GM19351 (cell line): ENCODE data around the gene MYO10.
"Not testable (repeated sequence)": the region's sequence is repeated elsewhere in the genome, so short reads cannot be mapped to it uniquely, and the experiment has no call there.

ENCODE experiments used
- ATAC-seq: cut with Tn5 transposase; IDR thresholded peaks from one replicate; pipeline ENCODE4 v1.9.1; 2021; ENCODE audit warnings: mild to moderate bottlenecking, moderate library complexity; ENCODE audit not compliant: unreplicated experiment

Gene MYO10

DNA sequence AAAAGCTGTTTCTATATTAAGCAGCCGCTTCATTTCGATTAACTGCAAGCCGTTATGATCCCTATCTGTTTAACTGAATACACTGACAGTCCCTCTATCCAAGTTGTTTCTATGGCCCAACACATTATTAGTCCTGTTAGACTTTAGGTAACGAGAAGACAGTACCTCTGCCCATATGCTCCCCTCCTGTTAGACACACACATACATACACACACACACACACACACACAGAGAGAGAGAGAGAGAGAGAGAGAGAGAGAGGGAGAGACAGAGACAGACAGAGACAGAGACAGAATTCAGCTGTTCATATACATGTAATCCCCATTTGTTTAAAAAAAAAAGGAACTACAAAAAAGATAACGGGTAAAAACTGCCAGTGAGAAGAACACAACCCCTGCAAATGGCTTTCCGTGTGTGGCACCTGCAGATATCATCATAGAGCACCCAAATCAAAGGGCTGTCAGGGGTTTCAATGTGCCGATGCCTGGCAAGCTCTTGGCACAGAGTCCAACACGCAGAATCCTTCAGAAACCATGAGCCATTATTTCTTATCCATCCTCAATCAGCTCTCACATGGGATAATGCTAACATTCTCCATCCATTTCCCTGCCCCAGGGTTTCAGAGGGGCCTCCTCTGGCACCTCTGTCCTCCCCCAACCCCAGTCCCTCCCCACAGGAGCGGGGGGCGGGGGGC lies 144.0 kb downstream of the MYO10 start:
- ATAC-seq = no peak

DNA sequence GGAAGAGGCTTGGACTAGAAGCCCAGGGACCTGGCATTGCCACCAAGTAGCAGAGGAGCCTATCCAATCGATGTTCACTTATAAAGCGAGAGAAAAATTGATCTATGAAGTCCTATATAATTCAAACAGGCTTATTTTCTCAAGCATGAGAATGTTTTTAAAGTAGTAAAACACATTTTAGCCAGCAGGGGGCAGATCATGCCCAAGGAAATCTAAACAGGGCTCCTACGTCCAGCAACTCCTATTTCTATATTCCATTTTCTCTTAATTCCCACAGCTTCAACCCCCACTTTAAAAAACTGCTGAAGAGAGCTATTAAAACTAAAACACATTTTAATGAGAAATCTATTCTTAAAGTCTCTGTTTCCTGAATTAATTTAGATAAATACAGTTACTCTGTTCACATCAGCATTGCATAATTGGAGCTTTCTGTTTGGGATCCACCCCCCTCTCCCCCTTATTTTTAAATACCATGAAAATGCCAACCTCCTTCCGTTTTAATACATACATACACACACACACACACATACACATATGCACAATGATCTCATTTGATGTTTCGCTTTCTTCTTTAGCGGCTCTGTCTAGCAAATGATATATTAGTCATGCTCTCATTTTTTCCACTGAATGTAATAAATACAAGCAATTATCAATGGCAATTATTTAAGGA lies 144.9 kb downstream of the MYO10 start:
- ATAC-seq = peak; percentile 67

DNA sequence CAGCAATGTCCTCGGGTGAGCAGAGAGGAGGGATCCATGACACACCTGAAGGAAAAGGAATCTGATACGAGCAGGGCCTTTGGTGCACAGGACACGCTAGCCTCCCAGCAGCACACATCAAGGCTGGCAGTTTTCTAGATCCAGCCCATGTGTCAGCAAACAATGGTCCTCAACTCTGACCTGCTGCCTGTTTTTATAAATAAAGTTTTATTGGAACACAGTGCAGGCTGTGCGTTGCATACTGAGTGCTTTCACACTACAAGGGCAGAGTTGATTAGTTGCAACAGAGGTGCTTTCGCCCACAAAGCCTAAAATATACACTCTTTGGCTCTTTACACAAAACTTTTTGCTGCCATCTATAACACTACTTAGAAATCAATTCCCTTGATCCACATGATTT lies 147.1 kb downstream of the MYO10 start:
- no peak for ATAC-seq

DNA sequence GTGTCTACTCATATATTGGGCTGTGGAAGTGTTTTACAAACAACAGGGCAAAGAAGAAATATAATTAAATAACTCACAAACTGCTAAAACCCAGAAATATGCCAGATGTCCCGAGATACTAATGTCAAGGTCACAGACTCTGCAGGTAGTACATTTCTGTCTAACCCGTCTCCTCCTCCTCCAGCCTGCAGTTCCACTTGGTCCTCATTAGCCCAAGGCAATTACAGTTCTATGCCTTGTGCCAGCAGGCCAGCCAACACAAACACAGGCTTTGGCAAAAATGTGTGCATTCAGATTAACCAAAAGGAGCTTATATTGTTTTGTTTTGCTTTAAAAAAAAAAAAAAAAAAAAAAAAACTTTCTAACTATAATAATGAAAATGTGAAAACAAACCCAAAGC lies 148.8 kb downstream of the MYO10 start:
- no peak for ATAC-seq

DNA sequence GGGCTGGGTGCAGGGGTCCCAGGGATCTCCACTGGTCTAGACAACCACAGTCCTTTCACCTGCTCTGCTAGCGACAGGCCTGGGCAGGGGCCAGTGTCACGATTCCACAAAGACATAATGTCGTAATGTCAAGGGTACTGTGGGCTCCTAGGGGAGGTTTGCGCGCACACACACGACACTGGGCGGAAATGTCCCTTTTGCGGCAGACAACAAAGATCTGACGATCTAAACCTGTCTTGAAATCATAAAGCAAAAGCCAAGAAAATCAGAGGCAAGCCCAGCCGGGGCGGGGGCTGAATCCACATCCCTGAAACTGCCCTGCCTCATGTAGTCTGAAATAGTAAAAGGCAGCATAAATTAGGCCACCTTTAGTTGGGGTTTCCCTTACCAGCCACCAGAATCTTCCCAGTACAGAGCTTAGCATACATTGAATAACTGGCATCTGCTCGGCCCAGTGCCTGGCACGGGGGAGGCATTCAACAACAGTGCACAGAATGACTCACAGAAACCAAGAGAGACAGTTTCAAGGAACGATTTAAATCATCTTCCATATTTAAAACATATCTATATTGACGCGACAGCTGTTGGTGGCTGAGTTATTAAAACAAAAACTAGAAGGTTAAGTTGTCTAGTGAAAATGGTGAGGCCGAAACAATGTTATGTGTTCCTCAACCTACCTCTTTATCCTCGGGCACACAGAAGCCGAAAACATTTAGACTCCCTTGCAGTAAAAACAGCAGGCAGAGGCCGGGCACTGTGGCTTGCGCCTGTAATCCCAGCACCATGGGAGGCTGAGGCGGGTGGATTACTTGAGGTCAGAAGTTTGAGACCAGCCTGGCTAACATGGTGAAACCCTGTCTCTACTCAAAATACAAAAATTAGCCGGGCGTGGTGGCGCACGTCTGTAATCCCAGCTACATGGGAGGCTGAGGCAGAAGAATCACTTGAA lies 151.0 kb downstream of the MYO10 start:
- ATAC-seq = peak; percentile 85

DNA sequence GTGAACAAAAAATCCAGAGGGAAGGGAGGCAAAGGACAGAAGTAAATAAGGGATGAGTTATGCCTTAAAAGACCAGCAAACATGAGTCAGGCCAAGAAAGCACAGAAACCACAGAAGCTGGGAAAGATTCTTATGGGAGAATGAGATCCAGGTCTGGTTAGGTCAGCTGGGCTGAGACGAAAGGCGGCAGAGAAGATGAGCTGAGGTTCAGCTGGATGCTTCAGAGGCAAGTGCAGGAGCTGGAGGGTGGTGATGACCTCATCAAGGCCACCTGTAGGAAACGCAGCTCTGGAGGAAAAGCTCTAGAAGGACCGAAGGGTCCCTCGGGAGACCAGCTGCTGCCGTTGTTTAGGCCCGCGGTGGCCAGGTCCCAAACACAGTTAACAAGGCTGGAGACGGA lies 152.0 kb downstream of the MYO10 start:
- ATAC-seq = no peak

DNA sequence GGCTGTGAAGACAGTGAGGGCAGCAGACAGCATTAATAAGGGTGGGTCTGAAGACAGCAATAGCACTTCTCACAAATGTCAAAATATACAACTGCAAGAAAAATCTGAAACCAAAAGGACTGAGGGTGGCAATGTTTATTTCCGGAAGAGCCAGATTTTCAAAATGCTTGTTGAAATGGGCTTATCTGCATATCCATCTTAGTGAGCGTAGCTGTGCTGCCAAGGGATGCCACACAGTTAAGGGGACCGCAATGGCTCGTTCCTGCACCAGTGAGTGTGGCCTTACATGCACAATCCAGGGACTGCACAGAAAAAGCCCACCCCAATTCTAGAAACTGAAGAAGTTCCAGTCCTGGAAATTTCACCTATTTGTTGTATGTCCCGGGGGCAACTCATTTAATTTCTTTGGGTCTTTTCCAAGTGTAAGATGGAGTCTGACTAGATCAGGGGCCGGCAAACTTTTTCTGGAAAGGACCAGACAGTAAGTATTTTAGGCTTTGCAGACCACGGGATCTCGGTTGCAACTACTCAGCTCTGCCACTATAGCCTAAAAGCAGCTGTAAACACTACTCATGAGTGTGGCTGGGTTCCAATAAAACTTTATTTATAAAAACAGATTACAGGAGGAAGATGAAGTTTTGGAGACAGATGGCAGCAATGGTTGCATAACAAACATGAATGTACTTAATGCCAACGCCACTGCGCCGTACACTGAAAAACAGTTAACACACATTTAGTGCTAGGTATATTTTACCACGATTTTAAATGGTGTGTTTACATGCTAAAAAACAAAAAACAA lies 154.1 kb downstream of the MYO10 start:
- no peak for ATAC-seq

DNA sequence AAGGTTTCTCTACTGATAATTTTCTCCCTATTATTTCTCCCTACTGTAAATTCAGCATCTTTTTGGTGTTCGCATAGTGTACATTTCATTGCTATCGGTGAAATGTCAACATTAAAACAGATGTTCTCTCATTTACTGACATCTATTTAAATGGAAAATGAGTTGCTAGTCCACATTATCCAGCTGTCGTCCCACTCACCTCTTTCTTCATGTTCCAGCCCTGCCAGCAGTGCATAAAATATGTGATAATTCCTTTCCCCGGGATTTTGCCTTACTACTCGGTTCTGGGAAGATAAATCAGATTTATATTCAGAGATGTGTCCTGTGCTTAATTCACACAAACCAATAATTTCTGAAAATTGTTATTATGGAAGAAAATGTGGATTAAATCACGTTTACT lies 155.8 kb downstream of the MYO10 start:
- ATAC-seq = no peak

DNA sequence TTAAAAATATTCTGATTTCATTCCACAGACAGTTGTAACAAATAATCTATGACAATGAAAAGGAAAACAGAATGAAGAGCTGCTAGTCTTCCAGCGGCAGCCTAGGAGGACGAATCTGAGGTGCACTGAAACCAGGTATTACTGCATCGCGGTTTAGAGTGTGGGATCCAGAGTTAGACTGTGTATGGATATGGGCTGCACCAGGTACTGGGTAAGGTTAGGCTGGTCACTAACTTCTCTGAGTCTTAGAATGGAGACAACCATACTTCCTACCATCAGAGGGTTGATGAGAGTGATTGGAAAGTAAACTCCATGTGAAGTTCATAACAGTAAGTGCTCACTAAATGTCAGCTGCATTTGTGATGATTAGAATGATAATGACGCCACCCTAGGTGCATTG lies 158.7 kb downstream of the MYO10 start:
- ATAC-seq = no peak

DNA sequence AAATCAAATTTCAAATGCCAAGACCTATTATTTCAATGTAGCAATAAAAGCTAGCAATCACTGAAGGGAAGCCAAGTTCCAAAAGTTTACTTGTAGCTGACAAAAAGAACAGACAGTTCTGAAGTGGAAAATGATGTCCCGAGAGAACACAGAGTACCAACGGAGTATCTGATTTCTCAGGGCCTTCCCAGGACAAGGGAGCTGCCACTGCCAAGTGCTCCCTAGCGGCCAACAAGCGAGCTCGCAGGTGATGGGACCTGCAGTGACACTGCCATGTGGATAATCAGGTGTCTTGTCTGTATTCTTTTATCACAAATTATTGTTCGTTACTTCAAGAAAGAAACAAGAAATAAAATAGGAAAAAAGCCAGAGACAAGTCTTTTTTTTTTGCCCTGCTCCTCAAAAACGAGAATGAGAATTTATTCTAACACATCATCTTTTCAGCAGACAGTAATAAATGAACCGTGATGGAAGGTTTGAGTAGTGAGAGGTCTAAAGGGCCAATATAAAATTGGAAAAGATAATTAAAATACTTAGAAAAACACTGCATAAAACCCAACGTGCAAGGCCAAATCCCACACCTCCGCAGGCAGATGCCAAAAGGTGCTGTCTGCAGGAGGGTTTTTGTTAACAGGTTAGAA lies 159.4 kb downstream of the MYO10 start:
- ATAC-seq = no peak

DNA sequence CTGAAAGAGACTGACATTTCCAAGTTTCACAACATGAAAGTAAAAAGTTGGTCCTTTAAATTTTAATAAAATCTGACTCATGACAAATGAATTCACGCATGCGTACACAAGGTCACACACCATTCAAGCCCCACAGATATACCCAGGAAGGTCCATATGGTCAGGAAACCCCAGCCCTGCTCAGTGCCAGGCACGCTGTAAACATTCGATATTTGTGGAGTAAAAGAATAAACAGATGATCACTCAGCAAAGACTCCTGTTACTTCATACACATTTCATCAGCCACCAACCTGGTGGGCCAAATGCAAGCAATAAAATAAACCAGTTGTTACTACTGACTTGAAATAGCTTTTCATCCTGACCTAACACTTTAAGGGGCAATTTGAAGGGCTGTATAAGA lies 161.3 kb downstream of the MYO10 start:
- no peak for ATAC-seq

DNA sequence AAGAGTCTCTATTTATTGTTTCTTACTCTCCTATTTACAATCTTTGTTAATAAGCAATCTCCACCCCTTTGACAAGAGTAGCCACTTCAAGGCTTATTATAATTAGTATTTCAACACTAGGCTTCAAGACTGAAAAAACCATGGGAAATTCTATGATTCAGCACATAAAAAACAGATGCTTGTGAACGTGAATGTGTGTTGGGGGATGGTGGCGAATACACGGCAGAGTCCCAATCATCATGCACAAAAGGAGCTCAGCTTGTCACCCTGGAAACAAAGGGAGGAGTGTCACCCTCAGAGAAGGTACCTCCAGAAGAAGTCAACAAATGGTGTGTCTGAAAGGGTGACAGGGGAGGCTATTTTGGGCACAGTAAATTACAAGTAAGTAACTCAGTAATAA lies 162.1 kb downstream of the MYO10 start:
- no peak for ATAC-seq

DNA sequence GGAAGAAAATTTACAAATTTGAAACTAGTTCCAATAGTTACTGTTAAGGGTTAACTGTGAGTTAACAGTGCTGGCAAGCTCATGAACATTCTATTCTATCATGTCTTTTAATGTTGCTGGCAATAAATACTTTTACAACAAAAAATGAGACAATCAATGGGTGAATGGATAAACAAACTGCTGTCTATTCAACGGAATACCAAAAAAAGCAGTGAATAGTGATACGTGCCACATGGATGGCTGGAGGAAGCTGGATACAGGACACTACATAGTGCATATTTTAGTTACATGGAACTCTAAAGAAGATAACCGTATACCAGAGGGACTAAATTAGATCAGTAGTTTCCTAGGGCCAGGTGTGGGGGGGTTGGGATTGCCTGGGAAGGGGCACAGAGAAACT lies 163.5 kb downstream of the MYO10 start:
- no peak for ATAC-seq

DNA sequence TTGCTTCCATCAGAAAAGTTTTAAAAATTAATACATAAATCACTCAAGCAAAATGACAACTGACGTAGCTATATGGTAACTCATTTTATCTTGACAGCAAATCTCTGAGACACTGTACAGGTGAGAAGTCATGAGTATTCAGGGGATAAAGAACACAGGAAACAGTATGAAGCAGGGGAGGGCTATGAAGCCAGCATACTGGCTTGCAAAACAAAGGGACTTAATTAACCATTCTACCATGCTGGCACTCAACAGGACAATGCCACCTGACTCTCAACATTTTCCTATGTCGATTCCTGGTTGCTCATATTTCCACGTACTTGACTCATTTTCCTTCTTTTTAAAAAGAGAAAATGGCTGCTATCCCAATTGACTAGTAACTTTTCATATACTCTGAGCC lies 167.9 kb downstream of the MYO10 start:
- ATAC-seq = no peak

DNA sequence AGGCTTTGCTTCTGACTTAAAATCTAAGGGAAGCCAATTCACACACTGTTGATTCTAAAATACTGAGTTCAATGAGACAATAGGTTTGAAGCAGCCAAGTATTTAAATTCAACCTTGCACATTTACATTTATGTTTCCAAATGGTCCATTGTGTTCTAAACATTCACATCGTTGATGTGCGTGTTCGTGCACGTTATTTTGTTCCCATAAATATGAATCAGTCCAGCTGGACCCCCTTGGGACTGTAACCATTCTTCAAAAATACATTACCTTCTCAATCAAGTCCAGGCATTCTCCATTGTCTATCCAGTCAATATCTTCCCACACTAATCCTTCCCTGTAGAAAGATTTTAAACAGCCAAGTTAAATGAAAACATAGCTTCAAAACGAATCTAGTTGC lies 172.9 kb downstream of the MYO10 start:
- ATAC-seq = no peak

DNA sequence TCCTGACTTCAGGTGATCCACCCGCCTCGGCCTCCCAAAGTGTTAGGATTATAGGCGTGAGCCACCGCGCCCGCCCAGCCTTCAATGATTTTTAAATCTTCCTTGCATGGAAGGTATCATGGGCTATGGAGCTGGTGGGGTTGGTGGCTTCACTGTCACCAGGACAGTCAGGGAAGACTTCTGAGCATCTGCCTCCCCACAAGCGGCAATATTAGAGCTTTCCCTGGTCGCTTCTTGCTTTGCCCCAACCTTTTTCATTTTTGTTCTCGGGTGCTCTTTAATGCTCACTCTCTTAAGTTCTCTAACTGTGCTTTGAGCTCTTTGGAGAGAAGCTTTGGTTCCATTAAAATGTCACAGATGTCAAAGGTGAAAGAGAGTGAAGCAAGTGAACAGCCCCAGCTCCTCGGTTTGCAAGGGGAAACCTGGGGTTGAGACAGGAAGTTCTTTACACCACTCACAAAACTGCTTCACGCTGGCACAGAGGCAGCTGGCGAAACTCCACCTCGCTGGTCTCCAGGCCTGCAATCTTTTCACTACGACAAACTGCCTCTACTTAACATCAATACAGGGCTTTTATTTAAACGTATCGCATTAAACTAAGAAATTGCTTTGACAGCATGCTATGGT lies 176.8 kb downstream of the MYO10 start:
- ATAC-seq = no peak

DNA sequence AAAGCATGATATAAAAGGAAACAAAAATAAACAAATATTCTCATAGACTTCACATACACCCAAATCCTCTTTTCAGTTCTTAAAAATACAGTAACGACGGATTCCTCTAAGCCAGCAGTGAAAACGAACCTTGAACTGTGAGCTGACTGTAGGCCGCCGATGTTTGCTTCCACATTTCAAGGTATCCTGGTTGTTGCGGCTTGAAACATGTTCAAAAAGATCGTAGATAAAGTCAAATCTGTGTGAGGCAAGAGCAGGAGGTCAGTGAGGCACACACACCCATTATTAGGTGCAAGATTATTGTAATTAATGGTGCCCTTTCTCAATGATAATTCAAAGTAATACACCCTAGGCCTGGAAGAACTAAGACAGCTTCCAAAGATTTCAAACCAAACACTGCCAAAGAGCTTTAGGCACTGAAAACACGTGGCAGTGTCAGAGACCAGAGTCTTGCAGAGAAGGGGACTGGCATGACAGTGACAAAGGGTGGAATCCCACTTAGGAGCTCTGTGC lies 178.0 kb downstream of the MYO10 start:
- no peak for ATAC-seq

DNA sequence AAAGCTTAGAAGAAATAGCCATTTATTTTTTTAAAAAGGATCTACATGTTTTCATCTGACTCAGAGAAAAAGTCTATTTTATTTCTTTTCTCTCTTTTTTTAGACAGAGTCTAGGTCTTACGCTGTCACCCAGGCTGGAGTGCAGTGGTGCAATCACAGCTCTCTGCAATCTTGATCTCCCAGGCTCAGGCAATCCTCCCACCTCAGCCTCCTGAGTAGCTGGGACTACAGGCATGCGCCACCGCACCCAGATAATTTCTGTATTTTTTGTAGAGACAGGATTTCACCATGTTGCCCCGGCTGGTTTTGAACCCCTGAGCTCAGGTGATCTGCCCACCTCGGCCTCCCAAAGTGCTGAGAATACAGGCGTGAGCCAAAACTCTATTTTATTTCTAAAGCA lies 178.5 kb downstream of the MYO10 start:
- not testable (repeated sequence) for ATAC-seq

DNA sequence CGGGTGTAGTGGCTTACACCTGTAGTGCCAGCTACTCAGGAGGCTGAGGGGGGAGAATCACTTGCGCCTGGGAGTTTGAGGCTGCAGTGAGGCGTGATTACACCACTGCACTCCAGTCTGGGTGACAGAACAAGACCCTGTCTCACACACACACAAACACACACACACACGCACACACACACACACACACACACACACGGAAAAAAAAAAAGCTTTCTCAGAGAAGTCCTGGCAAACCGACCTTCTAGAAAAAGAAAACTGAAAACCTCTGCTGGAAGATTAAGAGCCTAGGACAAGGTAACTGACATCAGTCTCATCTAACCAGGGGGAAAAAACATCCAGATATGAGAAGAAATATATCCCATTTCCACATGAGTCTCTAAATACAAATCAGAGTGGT lies 178.9 kb downstream of the MYO10 start:
- ATAC-seq = no peak

DNA sequence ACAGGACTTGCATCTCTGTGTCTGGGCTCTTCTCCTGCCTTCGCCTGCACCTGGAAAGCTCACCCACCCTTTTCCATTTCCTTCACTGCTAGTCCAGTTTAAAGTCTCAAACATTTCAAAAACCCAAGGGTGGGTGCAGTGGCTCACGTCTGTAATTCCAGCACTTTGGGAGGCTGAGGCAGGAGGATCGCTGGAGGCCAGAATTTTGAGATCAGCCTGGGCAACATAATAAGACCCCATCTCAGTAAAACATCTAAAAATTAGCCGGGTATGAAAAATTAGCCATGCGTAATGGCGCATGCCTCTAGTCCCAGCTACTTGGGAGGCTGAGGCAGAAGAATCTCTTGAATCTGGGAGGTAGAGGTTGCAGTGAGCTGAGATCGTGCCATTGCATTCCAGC lies 179.4 kb downstream of the MYO10 start:
- ATAC-seq = no peak
